Retinal pigment epithelial cell (primary cell): ENCODE measurements around the gene COL26A1.
"Not testable (repeated sequence)": the region's sequence is repeated elsewhere in the genome, so short reads cannot be mapped to it uniquely, and the experiment has no call there.

ENCODE experiments used
- DNase-seq: peaks from one replicate; pipeline ENCODE4 v3.0.0-alpha.2; 2010; ENCODE audit warnings: low read depth
- H3K4me3 ChIP-seq: 2 replicates; pipeline ENCODE4 v1.5.1; 2011; ENCODE audit warnings: mild to moderate bottlenecking, low read length, control low read depth, moderate library complexity
- CTCF ChIP-seq: conservative IDR thresholded peaks from 2 replicates; pipeline ENCODE4 v1.5.1; 2011; ENCODE audit warnings: low read depth, low read length, control low read depth, inconsistent platforms

Gene COL26A1

GRCh38 chr7:101465576-101466196, 103.0 kb downstream of the COL26A1 start:
- no peak for TF ChIP-seq CTCF
- DNase-seq: no peak
- H3K4me3 ChIP-seq: no peak overlapping the region

GRCh38 chr7:101466871-101467270, 104.2 kb downstream of the COL26A1 start:
- H3K4me3 ChIP-seq: no peak overlapping the region
- DNase-seq: no peak
- no peak for TF ChIP-seq CTCF

GRCh38 chr7:101468546-101469275, 106.0 kb downstream of the COL26A1 start:
- no peak for DNase-seq
- no peak overlapping the region for H3K4me3 ChIP-seq
- no peak for TF ChIP-seq CTCF

- no peak for DNase-seq
- H3K4me3 ChIP-seq: no peak overlapping the region
- no peak for TF ChIP-seq CTCF
Measured at GRCh38 chr7:101470668-101471487, 108.2 kb downstream of the COL26A1 start.

GRCh38 chr7:101474178-101474577, 111.5 kb downstream of the COL26A1 start:
- no peak for TF ChIP-seq CTCF
- H3K4me3 ChIP-seq: no peak overlapping the region
- DNase-seq: no peak

GRCh38 chr7:101475691-101476090, 113.0 kb downstream of the COL26A1 start:
- H3K4me3 ChIP-seq: not testable (repeated sequence)

GRCh38 chr7:101479217-101479616, 116.5 kb downstream of the COL26A1 start:
- H3K4me3 ChIP-seq: no peak overlapping the region
- DNase-seq: no peak
- TF ChIP-seq CTCF: no peak

More at GRCh38 chr7:101475691-101476090, 113.0 kb downstream of the COL26A1 start:
- DNase-seq: not testable (repeated sequence)

- not testable (repeated sequence) for DNase-seq
Measured at GRCh38 chr7:101486056-101486432, 123.4 kb downstream of the COL26A1 start.

More at GRCh38 chr7:101486056-101486432, 123.4 kb downstream of the COL26A1 start:
- not testable (repeated sequence) for H3K4me3 ChIP-seq
